Calu3 (cell line): ENCODE measurements around the gene OR2AT4. TPM values are rescaled to one million over a fixed set of nuclear protein-coding genes. Genes with fewer than 3 reads are reported as not detected.

Experiments used
- BruUV-seq: library from RNA; stranded (reverse); fragments of 400-500 nt; replicated peaks from 2 replicates; lab custom pipeline; 2021; lab: Mats Ljungman, UMichigan
- CTCF ChIA-PET: fragments of 300-600 bp; sonication (Branson Sonifier 250); formaldehyde crosslinking; loops from one replicate; lab custom pipeline; 2022; ENCODE audit warnings: antibody characterized with exemption; lab: Charles Lee
- DNase-seq: peaks from one replicate; pipeline ENCODE4 v3.0.0; 2022
- H3K27ac Mint-ChIP-seq: one replicate; pipeline ENCODE4 v1.8.0; 2022; ENCODE audit warnings: mixed read lengths; ENCODE audit not compliant: unreplicated experiment
- H3K27me3 Mint-ChIP-seq: one replicate; pipeline ENCODE4 v1.8.0; 2022; ENCODE audit warnings: mixed read lengths; ENCODE audit not compliant: unreplicated experiment
- H3K36me3 Mint-ChIP-seq: one replicate; pipeline ENCODE4 v1.8.0; 2022; ENCODE audit warnings: mild to moderate bottlenecking, moderate library complexity, mixed read lengths; ENCODE audit not compliant: insufficient read depth, unreplicated experiment
- H3K4me1 Mint-ChIP-seq: one replicate; pipeline ENCODE4 v1.8.0; 2022; ENCODE audit warnings: mild to moderate bottlenecking, low read depth, mixed read lengths; ENCODE audit not compliant: unreplicated experiment
- H3K4me3 Mint-ChIP-seq: one replicate; pipeline ENCODE4 v1.8.0; 2022; ENCODE audit warnings: mild to moderate bottlenecking, low read depth, moderate library complexity, mixed read lengths; ENCODE audit not compliant: unreplicated experiment
- H3K9me3 Mint-ChIP-seq: one replicate; pipeline ENCODE4 v1.8.0; 2022; ENCODE audit warnings: low read depth, mixed read lengths; ENCODE audit not compliant: unreplicated experiment
- intact Hi-C: fragments of 100-400 bp; cut with micrococcal nuclease; formaldehyde crosslinking; loops from one replicate; pipeline ENCODE4 v1.10.0; 2022; ENCODE audit not compliant: unreplicated experiment
- total RNA-seq: library from RNA; stranded (reverse); gene quantifications from 2 replicates; pipeline ENCODE4 v1.2.3, GENCODE V29; 2022
- TF ChIP-seq, protein P1 (sequence below): fragments of 200-600 bp; IDR thresholded peaks from one replicate; pipeline ENCODE4 v1.8.0; 2022; ENCODE audit warnings: antibody characterized with exemption; ENCODE audit not compliant: unreplicated experiment

OR2AT4 gene
- total RNA-seq, 1 experiment from 2014 or later, result not detected

DNA sequence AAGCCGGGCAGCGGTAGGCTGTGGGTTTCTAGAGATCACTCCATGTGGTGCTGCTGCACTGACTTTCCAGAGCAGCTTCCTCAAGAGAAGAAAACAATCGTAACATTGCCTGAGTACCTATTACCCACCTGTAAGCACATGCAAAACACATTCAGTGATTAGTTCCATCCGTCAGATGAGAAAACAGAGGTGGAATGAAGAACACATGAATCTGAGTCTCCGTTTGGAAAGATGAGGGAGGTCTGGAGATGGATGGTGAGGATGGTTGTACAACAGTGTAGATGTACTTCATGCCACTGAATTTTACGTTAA is 46.7 kb upstream of the OR2AT4 start:
- H3K27ac Mint-ChIP-seq, result peak overlapping the region; percentile 24
- no peaks in the 10 kb centered on the region for H3K9me3 Mint-ChIP-seq
- TF ChIP-seq, protein P1, sequence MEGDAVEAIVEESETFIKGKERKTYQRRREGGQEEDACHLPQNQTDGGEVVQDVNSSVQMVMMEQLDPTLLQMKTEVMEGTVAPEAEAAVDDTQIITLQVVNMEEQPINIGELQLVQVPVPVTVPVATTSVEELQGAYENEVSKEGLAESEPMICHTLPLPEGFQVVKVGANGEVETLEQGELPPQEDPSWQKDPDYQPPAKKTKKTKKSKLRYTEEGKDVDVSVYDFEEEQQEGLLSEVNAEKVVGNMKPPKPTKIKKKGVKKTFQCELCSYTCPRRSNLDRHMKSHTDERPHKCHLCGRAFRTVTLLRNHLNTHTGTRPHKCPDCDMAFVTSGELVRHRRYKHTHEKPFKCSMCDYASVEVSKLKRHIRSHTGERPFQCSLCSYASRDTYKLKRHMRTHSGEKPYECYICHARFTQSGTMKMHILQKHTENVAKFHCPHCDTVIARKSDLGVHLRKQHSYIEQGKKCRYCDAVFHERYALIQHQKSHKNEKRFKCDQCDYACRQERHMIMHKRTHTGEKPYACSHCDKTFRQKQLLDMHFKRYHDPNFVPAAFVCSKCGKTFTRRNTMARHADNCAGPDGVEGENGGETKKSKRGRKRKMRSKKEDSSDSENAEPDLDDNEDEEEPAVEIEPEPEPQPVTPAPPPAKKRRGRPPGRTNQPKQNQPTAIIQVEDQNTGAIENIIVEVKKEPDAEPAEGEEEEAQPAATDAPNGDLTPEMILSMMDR, result no peak
- DNase-seq, result no peak
- intact Hi-C loops, result loop anchor here (5.0 kb wide), 1 partner anchor 211 kb away; no protein-coding TSS in a partner anchor
- H3K36me3 Mint-ChIP-seq, result no peaks in the 10 kb centered on the region
- H3K27me3 Mint-ChIP-seq, result peaks cover 26% of the 10 kb centered on the region
- H3K4me1 Mint-ChIP-seq, result peaks cover 13% of the 10 kb centered on the region
- BruUV-seq, result no TSS peak
- H3K4me3 Mint-ChIP-seq, result no peak overlapping the region
- CTCF ChIA-PET, result interaction anchor here (1.6 to 9.9 kb wide), 4 partner anchors 62 to 214 kb away, joined by 3 to 148 read pairs (median 12); no protein-coding TSS in a partner anchor

- Mint-ChIP-seq H3K9me3 (no peaks in the 10 kb centered on the region), H3K27me3 (peaks cover 32% of the 10 kb centered on the region), H3K27ac (peak overlapping the region; percentile 24), H3K4me3 (no peak overlapping the region), H3K36me3 (no peaks in the 10 kb centered on the region), H3K4me1 (peaks cover 13% of the 10 kb centered on the region)
- CTCF ChIA-PET, result interaction anchor here (0.6 to 9.9 kb wide), 5 partner anchors 62 to 1228 kb away, joined by 3 to 148 read pairs (median 9); no protein-coding TSS in a partner anchor
- no TSS peak for BruUV-seq
- TF ChIP-seq, protein P1, result no peak
- peak; percentile 54 for DNase-seq
- intact Hi-C loops, result loop anchor here (5.0 kb wide), 1 partner anchor 211 kb away; no protein-coding TSS in a partner anchor
These were observed 46.2 kb upstream of the OR2AT4 start for GRCh38 chr11:75142714-75143419.

- no peak overlapping the region for H3K4me3 Mint-ChIP-seq
- no peak for DNase-seq
- peaks cover 34% of the 10 kb centered on the region for H3K27me3 Mint-ChIP-seq
- BruUV-seq, result no TSS peak
- H3K9me3 Mint-ChIP-seq, result no peaks in the 10 kb centered on the region
- H3K36me3 Mint-ChIP-seq, result no peaks in the 10 kb centered on the region
- CTCF ChIA-PET, result interaction anchor here (0.7 to 9.9 kb wide), 16 partner anchors 10 to 276 kb away, joined by 3 to 148 read pairs (median 4); partner anchors contain the start of gene NEU3
- TF ChIP-seq, protein P1, result no peak
- peaks cover 13% of the 10 kb centered on the region for H3K4me1 Mint-ChIP-seq
- no peak overlapping the region for H3K27ac Mint-ChIP-seq
- intact Hi-C loops, result loop anchor here (2.0 to 5.0 kb wide), 2 partner anchors 118 to 209 kb away; no protein-coding TSS in a partner anchor
These were observed 44.5 kb upstream of the OR2AT4 start for GRCh38 chr11:75141166-75141565.

GRCh38 chr11:75140269-75141138 is 43.8 kb upstream of the OR2AT4 start:
- TF ChIP-seq, protein P1, result peak; percentile 90
- no TSS peak for BruUV-seq
- no peak overlapping the region for H3K4me3 Mint-ChIP-seq
- no peak overlapping the region for H3K27ac Mint-ChIP-seq
- H3K36me3 Mint-ChIP-seq, result no peaks in the 10 kb centered on the region
- intact Hi-C loops, result loop anchor here (2.0 to 5.0 kb wide), 2 partner anchors 118 to 208 kb away; no protein-coding TSS in a partner anchor
- CTCF ChIA-PET, result interaction anchor here (0.7 to 9.9 kb wide), 21 partner anchors 9 to 276 kb away, joined by 3 to 148 read pairs (median 3); partner anchors contain the start of gene NEU3
- DNase-seq, result peak; percentile 80
- no peaks in the 10 kb centered on the region for H3K9me3 Mint-ChIP-seq
- peaks cover 35% of the 10 kb centered on the region for H3K27me3 Mint-ChIP-seq
- H3K4me1 Mint-ChIP-seq, result peaks cover 13% of the 10 kb centered on the region
